GM10266 (cell line): ENCODE results near the gene DDRGK1.
A peak's percentile ranks its signal among the peaks of the same experiment; 100 is the strongest.

ENCODE experiments used
- DNase-seq: peaks from one replicate; pipeline ENCODE4 v3.0.0; 2012; ENCODE audit errors: extremely low spot score
- CTCF ChIP-seq: IDR thresholded peaks from 2 replicates; pipeline ENCODE4 v1.5.1; 2012; ENCODE audit warnings: mild to moderate bottlenecking, low read depth; ENCODE audit not compliant: control insufficient read depth, insufficient read depth; ENCODE audit errors: missing control alignments

The DDRGK1 gene

GRCh38 chr20:3164763-3165410, 39.6 kb downstream of the DDRGK1 start:
- no peak for TF ChIP-seq CTCF
- DNase-seq, result no peak

GRCh38 chr20:3164043-3164762, 40.3 kb downstream of the DDRGK1 start:
- no peak for TF ChIP-seq CTCF
- peak; percentile 29 for DNase-seq

- DNase-seq, result peak; percentile 14
- no peak for TF ChIP-seq CTCF
Measured at GRCh38 chr20:3163099-3164042, 41.1 kb downstream of the DDRGK1 start.

GRCh38 chr20:3162080-3162611, 42.3 kb downstream of the DDRGK1 start:
- no peak for DNase-seq
- TF ChIP-seq CTCF, result no peak

- no peak for TF ChIP-seq CTCF
- DNase-seq, result no peak
Measured at GRCh38 chr20:3161316-3162079, 43.0 kb downstream of the DDRGK1 start.

- DNase-seq, result no peak
- TF ChIP-seq CTCF, result no peak
Measured at GRCh38 chr20:3160418-3160817, 44.1 kb downstream of the DDRGK1 start.
